ENCODE measurements around the gene FAM20A.
"Not testable (repeated sequence)": the region's sequence is repeated elsewhere in the genome, so short reads cannot be mapped to it uniquely, and the experiment has no call there.

The FAM20A gene

GRCh38 chr17:68533887-68534694, 67.1 kb downstream of the FAM20A start:
- peaks cover 0 to 8% (median 6%) of the 10 kb centered on the region in 5 donors for H3K4me1 ChIP-seq (ENCODE audit: control insufficient read depth in 5 of 5, insufficient read depth in 5 of 5, low read length in 5 of 5)
- no peaks in the 10 kb centered on the region for H3K27me3 ChIP-seq (ENCODE audit: control insufficient read depth in 5 of 5, insufficient read depth in 4 of 5, low read length in 5 of 5)
- peak overlapping the region in 1 of 5 donors; percentile 7 for H3K9ac ChIP-seq (ENCODE audit: low read length in 5 of 5)
- H3K36me3 ChIP-seq (ENCODE audit: control insufficient read depth in 5 of 5, insufficient read depth in 5 of 5, low read length in 5 of 5) = peaks cover 57 to 81% (median 74%) of the 10 kb centered on the region in 5 donors
- no peaks in the 10 kb centered on the region for H3K9me3 ChIP-seq (ENCODE audit: control insufficient read depth in 5 of 5, low read length in 5 of 5)
- H3K27ac ChIP-seq (ENCODE audit: low read depth, low read length) = peak overlapping the region; percentile 49
- H3K4me3 ChIP-seq (ENCODE audit: low read depth in 1 of 5, low read length in 5 of 5) = no peak overlapping the region

GRCh38 chr17:68532826-68533225, 68.3 kb downstream of the FAM20A start:
- Histone ChIP-seq H3K36me3 (ENCODE audit: control insufficient read depth in 5 of 5, insufficient read depth in 5 of 5, low read length in 5 of 5) (peaks cover 56 to 82% (median 79%) of the 10 kb centered on the region in 5 donors), H3K4me1 (ENCODE audit: control insufficient read depth in 5 of 5, insufficient read depth in 5 of 5, low read length in 5 of 5) (peaks cover 0 to 8% (median 6%) of the 10 kb centered on the region in 5 donors), H3K27me3 (ENCODE audit: control insufficient read depth in 5 of 5, insufficient read depth in 4 of 5, low read length in 5 of 5) (no peaks in the 10 kb centered on the region), H3K9me3 (ENCODE audit: control insufficient read depth in 5 of 5, low read length in 5 of 5) (no peaks in the 10 kb centered on the region), H3K9ac (ENCODE audit: low read length in 5 of 5) (no peak overlapping the region), H3K4me3 (ENCODE audit: low read depth in 1 of 5, low read length in 5 of 5) (no peak overlapping the region), H3K27ac (ENCODE audit: low read depth, low read length) (peak overlapping the region; percentile 9)

- Histone ChIP-seq H3K9me3 (ENCODE audit: control insufficient read depth in 5 of 5, low read length in 5 of 5) (no peaks in the 10 kb centered on the region), H3K4me1 (ENCODE audit: control insufficient read depth in 5 of 5, insufficient read depth in 5 of 5, low read length in 5 of 5) (no peaks in the 10 kb centered on the region), H3K27ac (ENCODE audit: low read depth, low read length) (no peak overlapping the region), H3K4me3 (ENCODE audit: low read depth in 1 of 5, low read length in 5 of 5) (no peak overlapping the region), H3K36me3 (ENCODE audit: control insufficient read depth in 5 of 5, insufficient read depth in 5 of 5, low read length in 5 of 5) (peaks cover 58 to 84% (median 81%) of the 10 kb centered on the region in 5 donors), H3K27me3 (ENCODE audit: control insufficient read depth in 5 of 5, insufficient read depth in 4 of 5, low read length in 5 of 5) (no peaks in the 10 kb centered on the region), H3K9ac (ENCODE audit: low read length in 5 of 5) (no peak overlapping the region)
Observed at GRCh38 chr17:68531252-68531651, 69.9 kb downstream of the FAM20A start.

GRCh38 chr17:68527314-68527713, 73.9 kb downstream of the FAM20A start:
- no peak overlapping the region for H3K4me3 ChIP-seq (ENCODE audit: low read depth in 1 of 5, low read length in 5 of 5)
- peaks cover 0 to 6% (median 0%) of the 10 kb centered on the region in 5 donors for H3K4me1 ChIP-seq (ENCODE audit: control insufficient read depth in 5 of 5, insufficient read depth in 5 of 5, low read length in 5 of 5)
- peaks cover 79 to 97% (median 90%) of the 10 kb centered on the region in 5 donors for H3K36me3 ChIP-seq (ENCODE audit: control insufficient read depth in 5 of 5, insufficient read depth in 5 of 5, low read length in 5 of 5)
- no peak overlapping the region for H3K9ac ChIP-seq (ENCODE audit: low read length in 5 of 5)
- H3K27ac ChIP-seq (ENCODE audit: low read depth, low read length) = no peak overlapping the region
- H3K9me3 ChIP-seq (ENCODE audit: control insufficient read depth in 5 of 5, low read length in 5 of 5) = no peaks in the 10 kb centered on the region
- H3K27me3 ChIP-seq (ENCODE audit: control insufficient read depth in 5 of 5, insufficient read depth in 4 of 5, low read length in 5 of 5) = no peaks in the 10 kb centered on the region

GRCh38 chr17:68526548-68526947, 74.6 kb downstream of the FAM20A start:
- no peak overlapping the region for H3K9ac ChIP-seq (ENCODE audit: low read length in 5 of 5)
- H3K4me3 ChIP-seq (ENCODE audit: low read depth in 1 of 5, low read length in 5 of 5) = no peak overlapping the region
- H3K36me3 ChIP-seq (ENCODE audit: control insufficient read depth in 5 of 5, insufficient read depth in 5 of 5, low read length in 5 of 5) = peaks cover 80 to 92% (median 86%) of the 10 kb centered on the region in 5 donors
- no peak overlapping the region for H3K27ac ChIP-seq (ENCODE audit: low read depth, low read length)
- peaks cover 0 to 11% (median 0%) of the 10 kb centered on the region in 5 donors for H3K4me1 ChIP-seq (ENCODE audit: control insufficient read depth in 5 of 5, insufficient read depth in 5 of 5, low read length in 5 of 5)
- no peaks in the 10 kb centered on the region for H3K27me3 ChIP-seq (ENCODE audit: control insufficient read depth in 5 of 5, insufficient read depth in 4 of 5, low read length in 5 of 5)
- no peaks in the 10 kb centered on the region for H3K9me3 ChIP-seq (ENCODE audit: control insufficient read depth in 5 of 5, low read length in 5 of 5)

GRCh38 chr17:68522266-68522665, 78.9 kb downstream of the FAM20A start:
- Histone ChIP-seq H3K4me1 (ENCODE audit: control insufficient read depth in 5 of 5, insufficient read depth in 5 of 5, low read length in 5 of 5) (peaks cover 0 to 20% (median 11%) of the 10 kb centered on the region in 5 donors), H3K36me3 (ENCODE audit: control insufficient read depth in 5 of 5, insufficient read depth in 5 of 5, low read length in 5 of 5) (peaks cover 53 to 74% (median 66%) of the 10 kb centered on the region in 5 donors), H3K4me3 (ENCODE audit: low read depth in 1 of 5, low read length in 5 of 5) (no peak overlapping the region)

GRCh38 chr17:68519911-68520310, 81.3 kb downstream of the FAM20A start:
- Histone ChIP-seq H3K27ac (ENCODE audit: low read depth, low read length) (no peak overlapping the region), H3K27me3 (ENCODE audit: control insufficient read depth in 5 of 5, insufficient read depth in 4 of 5, low read length in 5 of 5) (no peaks in the 10 kb centered on the region), H3K9ac (ENCODE audit: low read length in 5 of 5) (no peak overlapping the region), H3K4me1 (ENCODE audit: control insufficient read depth in 5 of 5, insufficient read depth in 5 of 5, low read length in 5 of 5) (peaks cover 0 to 27% (median 21%) of the 10 kb centered on the region in 5 donors), H3K36me3 (ENCODE audit: control insufficient read depth in 5 of 5, insufficient read depth in 5 of 5, low read length in 5 of 5) (peaks cover 38 to 68% (median 46%) of the 10 kb centered on the region in 5 donors), H3K9me3 (ENCODE audit: control insufficient read depth in 5 of 5, low read length in 5 of 5) (no peaks in the 10 kb centered on the region), H3K4me3 (ENCODE audit: low read depth in 1 of 5, low read length in 5 of 5) (no peak overlapping the region)

More at GRCh38 chr17:68522266-68522665, 78.9 kb downstream of the FAM20A start:
- Histone ChIP-seq H3K27ac (ENCODE audit: low read depth, low read length) (no peak overlapping the region), H3K27me3 (ENCODE audit: control insufficient read depth in 5 of 5, insufficient read depth in 4 of 5, low read length in 5 of 5) (no peaks in the 10 kb centered on the region), H3K9ac (ENCODE audit: low read length in 5 of 5) (no peak overlapping the region), H3K9me3 (ENCODE audit: control insufficient read depth in 5 of 5, low read length in 5 of 5) (no peaks in the 10 kb centered on the region)

- H3K4me3 ChIP-seq (ENCODE audit: low read depth in 1 of 5, low read length in 5 of 5); H3K9me3 ChIP-seq (ENCODE audit: control insufficient read depth in 5 of 5, low read length in 5 of 5); H3K27ac ChIP-seq (ENCODE audit: low read depth, low read length); H3K27me3 ChIP-seq (ENCODE audit: control insufficient read depth in 5 of 5, insufficient read depth in 4 of 5, low read length in 5 of 5): not testable (repeated sequence)
- peaks cover 2 to 36% (median 29%) of the 10 kb centered on the region in 5 donors for H3K4me1 ChIP-seq (ENCODE audit: control insufficient read depth in 5 of 5, insufficient read depth in 5 of 5, low read length in 5 of 5)
- H3K9ac ChIP-seq (ENCODE audit: low read length in 5 of 5) = peak overlapping the region in 1 of 5 donors; percentile 6
- peaks cover 32 to 59% (median 40%) of the 10 kb centered on the region in 5 donors for H3K36me3 ChIP-seq (ENCODE audit: control insufficient read depth in 5 of 5, insufficient read depth in 5 of 5, low read length in 5 of 5)
Observed at GRCh38 chr17:68519051-68519450, 82.1 kb downstream of the FAM20A start.

GRCh38 chr17:68518063-68518815, 82.9 kb downstream of the FAM20A start:
- Histone ChIP-seq H3K27me3 (ENCODE audit: control insufficient read depth in 5 of 5, insufficient read depth in 4 of 5, low read length in 5 of 5) (no peaks in the 10 kb centered on the region), H3K9me3 (ENCODE audit: control insufficient read depth in 5 of 5, low read length in 5 of 5) (no peaks in the 10 kb centered on the region), H3K4me3 (ENCODE audit: low read depth in 1 of 5, low read length in 5 of 5) (no peak overlapping the region), H3K4me1 (ENCODE audit: control insufficient read depth in 5 of 5, insufficient read depth in 5 of 5, low read length in 5 of 5) (peaks cover 2 to 43% (median 34%) of the 10 kb centered on the region in 5 donors), H3K9ac (ENCODE audit: low read length in 5 of 5) (no peak overlapping the region), H3K27ac (ENCODE audit: low read depth, low read length) (no peak overlapping the region), H3K36me3 (ENCODE audit: control insufficient read depth in 5 of 5, insufficient read depth in 5 of 5, low read length in 5 of 5) (peaks cover 23 to 51% (median 32%) of the 10 kb centered on the region in 5 donors)

GRCh38 chr17:68517605-68518004, 83.6 kb downstream of the FAM20A start:
- peaks cover 2 to 40% (median 34%) of the 10 kb centered on the region in 5 donors for H3K4me1 ChIP-seq (ENCODE audit: control insufficient read depth in 5 of 5, insufficient read depth in 5 of 5, low read length in 5 of 5)
- peak overlapping the region; percentile 14 for H3K27ac ChIP-seq (ENCODE audit: low read depth, low read length)
- peaks cover 18 to 45% (median 26%) of the 10 kb centered on the region in 5 donors for H3K36me3 ChIP-seq (ENCODE audit: control insufficient read depth in 5 of 5, insufficient read depth in 5 of 5, low read length in 5 of 5)
- not testable (repeated sequence) for H3K9ac ChIP-seq (ENCODE audit: low read length in 5 of 5); H3K27me3 ChIP-seq (ENCODE audit: control insufficient read depth in 5 of 5, insufficient read depth in 4 of 5, low read length in 5 of 5); H3K4me3 ChIP-seq (ENCODE audit: low read depth in 1 of 5, low read length in 5 of 5); H3K9me3 ChIP-seq (ENCODE audit: control insufficient read depth in 5 of 5, low read length in 5 of 5)

Measured in subcutaneous abdominal adipose tissue (tissue), 5 donors.